ENCODE measurements around the gene ZEB1.

ZEB1 gene

GRCh38 chr10:31464552-31464951, 145.5 kb downstream of the ZEB1 start:
- Histone ChIP-seq H3K36me3 (replicated peaks; ENCODE audit: insufficient read depth, low read length) (peaks cover 3% of the 10 kb centered on the region; the same call in 1 of the 2 replicates), H3K9me3 (replicated peaks; ENCODE audit: insufficient read depth, low read length) (0 out of 2 replicates have a peak, but pooled peaks cover 4% of the 10 kb centered on the region), H3K4me1 (ENCODE audit: low read length) (no peaks in the 10 kb centered on the region)

DNA sequence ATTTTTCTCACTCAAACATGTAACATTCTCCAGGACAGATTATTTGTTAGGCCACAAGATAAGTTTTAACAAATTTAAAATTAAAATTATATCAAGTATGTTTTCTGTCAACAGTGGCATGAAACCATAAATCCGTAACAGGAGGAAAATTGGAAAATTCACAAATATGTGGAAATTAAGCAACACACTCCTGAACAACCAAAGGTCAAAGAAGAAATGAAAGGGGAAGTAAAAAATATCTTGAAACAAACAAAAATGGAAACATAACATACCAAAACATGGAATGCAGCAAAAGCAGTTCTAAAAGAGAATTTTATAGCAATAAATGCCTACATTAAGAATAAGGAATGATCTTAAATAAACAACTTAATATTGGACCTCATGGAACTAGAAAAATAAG, 147.3 kb downstream of the ZEB1 start:
- H3K79me2 ChIP-seq (ENCODE audit: low read length), result no peaks in the 10 kb centered on the region
- H3K27me3 ChIP-seq (replicated peaks; ENCODE audit: insufficient read depth, low read length), result no peaks in the 10 kb centered on the region
- H3K36me3 ChIP-seq (replicated peaks; ENCODE audit: insufficient read depth, low read length), result peaks cover 3% of the 10 kb centered on the region; the same call in 1 of the 2 replicates
- H3K9me3 ChIP-seq (replicated peaks; ENCODE audit: insufficient read depth, low read length), result 0 out of 2 replicates have a peak, but pooled peaks cover 4% of the 10 kb centered on the region
- no peak overlapping the region for H3K9ac ChIP-seq (ENCODE audit: low read length)
- H3K9me2 ChIP-seq (replicated peaks; ENCODE audit: insufficient read depth, low read length), result no peaks in the 10 kb centered on the region
- no peak overlapping the region for H2AFZ ChIP-seq (ENCODE audit: low read length)
- no peaks in the 10 kb centered on the region for H3K4me1 ChIP-seq (ENCODE audit: low read length)
- no peak overlapping the region for H3K27ac ChIP-seq (ENCODE audit: low read length)
- H3K4me3 ChIP-seq (ENCODE audit: low read length), result no peak overlapping the region
- H3F3A ChIP-seq (ENCODE audit: insufficient read depth, low read length), result no peaks in the 10 kb centered on the region
- no peaks in the 10 kb centered on the region for H4K20me1 ChIP-seq (ENCODE audit: insufficient read depth, low read length)
- DNase-seq, result no peak
- TF ChIP-seq, protein P1, sequence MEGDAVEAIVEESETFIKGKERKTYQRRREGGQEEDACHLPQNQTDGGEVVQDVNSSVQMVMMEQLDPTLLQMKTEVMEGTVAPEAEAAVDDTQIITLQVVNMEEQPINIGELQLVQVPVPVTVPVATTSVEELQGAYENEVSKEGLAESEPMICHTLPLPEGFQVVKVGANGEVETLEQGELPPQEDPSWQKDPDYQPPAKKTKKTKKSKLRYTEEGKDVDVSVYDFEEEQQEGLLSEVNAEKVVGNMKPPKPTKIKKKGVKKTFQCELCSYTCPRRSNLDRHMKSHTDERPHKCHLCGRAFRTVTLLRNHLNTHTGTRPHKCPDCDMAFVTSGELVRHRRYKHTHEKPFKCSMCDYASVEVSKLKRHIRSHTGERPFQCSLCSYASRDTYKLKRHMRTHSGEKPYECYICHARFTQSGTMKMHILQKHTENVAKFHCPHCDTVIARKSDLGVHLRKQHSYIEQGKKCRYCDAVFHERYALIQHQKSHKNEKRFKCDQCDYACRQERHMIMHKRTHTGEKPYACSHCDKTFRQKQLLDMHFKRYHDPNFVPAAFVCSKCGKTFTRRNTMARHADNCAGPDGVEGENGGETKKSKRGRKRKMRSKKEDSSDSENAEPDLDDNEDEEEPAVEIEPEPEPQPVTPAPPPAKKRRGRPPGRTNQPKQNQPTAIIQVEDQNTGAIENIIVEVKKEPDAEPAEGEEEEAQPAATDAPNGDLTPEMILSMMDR (IDR thresholded peaks at IDR 0.05; ENCODE audit: low read length), result no peak
- TF ChIP-seq EZH2phosphoT487 (IDR thresholded peaks at IDR 0.05; ENCODE audit: low read length) (no peak), EZH2 (optimal IDR thresholded peaks at IDR 0.05; ENCODE audit: low read depth, low read length) (no peak)
- no peak overlapping the region for H3K4me2 ChIP-seq (ENCODE audit: low read depth, low read length)

More at GRCh38 chr10:31464552-31464951, 145.5 kb downstream of the ZEB1 start:
- H2AFZ ChIP-seq (ENCODE audit: low read length), result no peak overlapping the region
- no peaks in the 10 kb centered on the region for H3K27me3 ChIP-seq (replicated peaks; ENCODE audit: insufficient read depth, low read length)
- no peak overlapping the region for H3K4me3 ChIP-seq (ENCODE audit: low read length)
- no peaks in the 10 kb centered on the region for H3K9me2 ChIP-seq (replicated peaks; ENCODE audit: insufficient read depth, low read length)
- H3K9ac ChIP-seq (ENCODE audit: low read length), result no peak overlapping the region
- no peaks in the 10 kb centered on the region for H4K20me1 ChIP-seq (ENCODE audit: insufficient read depth, low read length)
- H3K27ac ChIP-seq (ENCODE audit: low read length), result no peak overlapping the region
- H3K79me2 ChIP-seq (ENCODE audit: low read length), result no peaks in the 10 kb centered on the region
- H3K4me2 ChIP-seq (ENCODE audit: low read depth, low read length), result no peak overlapping the region
- no peaks in the 10 kb centered on the region for H3F3A ChIP-seq (ENCODE audit: insufficient read depth, low read length)
- TF ChIP-seq, protein P1 (IDR thresholded peaks at IDR 0.05; ENCODE audit: low read length), result no peak
- TF ChIP-seq EZH2phosphoT487 (IDR thresholded peaks at IDR 0.05; ENCODE audit: low read length) (no peak), EZH2 (optimal IDR thresholded peaks at IDR 0.05; ENCODE audit: low read depth, low read length) (no peak)
- no peak for DNase-seq

DNA sequence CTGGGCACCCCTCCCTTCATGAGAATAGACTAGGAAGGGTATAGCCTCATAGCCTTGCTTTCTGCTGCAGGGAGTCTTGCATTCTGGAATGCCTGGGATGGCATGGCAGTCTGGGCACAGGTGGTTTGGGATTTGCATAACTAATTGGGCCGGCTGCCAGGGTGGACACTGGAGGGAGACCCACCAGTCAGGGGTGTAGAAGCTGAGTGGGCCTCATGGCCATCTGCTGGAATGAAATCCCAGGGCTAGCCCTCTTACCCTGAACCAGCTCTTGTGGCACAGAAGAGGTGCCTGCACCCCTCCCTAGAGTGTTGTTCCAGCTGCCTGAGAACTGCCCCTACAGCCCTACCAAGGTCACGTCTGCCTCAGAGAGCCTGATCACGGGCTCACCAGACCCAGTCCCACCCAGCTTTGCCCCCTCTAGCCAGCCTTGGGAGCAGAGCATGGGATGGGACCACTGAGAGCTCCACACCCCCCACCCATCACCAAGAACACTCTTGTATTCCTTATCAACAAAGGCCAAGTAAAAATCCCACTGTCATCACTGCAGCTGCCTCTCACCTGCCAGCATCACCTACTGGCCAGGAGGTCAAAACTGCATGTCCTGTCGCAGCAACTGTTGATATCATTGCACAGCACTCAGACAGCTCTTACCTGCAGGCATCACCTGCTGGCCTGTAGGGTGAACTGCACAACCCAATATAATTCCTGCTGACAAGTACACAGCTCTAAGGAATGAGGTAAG, 148.9 kb downstream of the ZEB1 start:
- no peaks in the 10 kb centered on the region for H3K9me2 ChIP-seq (replicated peaks; ENCODE audit: insufficient read depth, low read length)
- H3K27ac ChIP-seq (ENCODE audit: low read length), result no peak overlapping the region
- no peaks in the 10 kb centered on the region for H3F3A ChIP-seq (ENCODE audit: insufficient read depth, low read length)
- H2AFZ ChIP-seq (ENCODE audit: low read length), result no peak overlapping the region
- no peak overlapping the region for H3K9ac ChIP-seq (ENCODE audit: low read length)
- peak; percentile 41 for DNase-seq
- H3K27me3 ChIP-seq (replicated peaks; ENCODE audit: insufficient read depth, low read length), result no peaks in the 10 kb centered on the region
- no peaks in the 10 kb centered on the region for H3K79me2 ChIP-seq (ENCODE audit: low read length)
- no peaks in the 10 kb centered on the region for H3K4me1 ChIP-seq (ENCODE audit: low read length)
- H3K36me3 ChIP-seq (replicated peaks; ENCODE audit: insufficient read depth, low read length), result peaks cover 3% of the 10 kb centered on the region; the same call in 1 of the 2 replicates
- H3K9me3 ChIP-seq (replicated peaks; ENCODE audit: insufficient read depth, low read length), result 0 out of 2 replicates have a peak, but pooled peaks cover 4% of the 10 kb centered on the region
- TF ChIP-seq EZH2phosphoT487 (IDR thresholded peaks at IDR 0.05; ENCODE audit: low read length) (no peak), EZH2 (optimal IDR thresholded peaks at IDR 0.05; ENCODE audit: low read depth, low read length) (no peak)
- TF ChIP-seq, protein P1 (IDR thresholded peaks at IDR 0.05; ENCODE audit: low read length), result peak; percentile 54
- H3K4me2 ChIP-seq (ENCODE audit: low read depth, low read length), result no peak overlapping the region
- no peak overlapping the region for H3K4me3 ChIP-seq (ENCODE audit: low read length)
- H4K20me1 ChIP-seq (ENCODE audit: insufficient read depth, low read length), result no peaks in the 10 kb centered on the region
